GM21619 (cell line): ENCODE data around the gene DOCK1.
"Not testable (repeated sequence)": the region's sequence is repeated elsewhere in the genome, so short reads cannot be mapped to it uniquely, and the experiment has no call there.

Experiments
- ATAC-seq: cut with Tn5 transposase; IDR thresholded peaks from one replicate; pipeline ENCODE4 v1.9.1; 2021; ENCODE audit not compliant: unreplicated experiment

Gene DOCK1

GRCh38 chr10:126904818-126905701 is at the start of gene DOCK1:
DOCK1 (plus strand) TSS chr10:126905428; CDS start chr10:126905518, 90 bp downstream.
- ATAC-seq, result no peak

GRCh38 chr10:126857178-126857806 is 47.9 kb upstream of the DOCK1 start:
- ATAC-seq, result no peak

GRCh38 chr10:126867567-126868365 is 37.5 kb upstream of the DOCK1 start:
- no peak for ATAC-seq

GRCh38 chr10:126868371-126868770 is 36.9 kb upstream of the DOCK1 start:
- ATAC-seq, result no peak

- ATAC-seq, result no peak
Observed at GRCh38 chr10:126872135-126872534, 33.1 kb upstream of the DOCK1 start.

GRCh38 chr10:126872768-126873167 is 32.5 kb upstream of the DOCK1 start:
- no peak for ATAC-seq

- ATAC-seq, result no peak
Observed at GRCh38 chr10:126876456-126876855, 28.8 kb upstream of the DOCK1 start.

GRCh38 chr10:126877390-126877789 is 27.8 kb upstream of the DOCK1 start:
- no peak for ATAC-seq

- no peak for ATAC-seq
Observed at GRCh38 chr10:126878594-126878993, 26.6 kb upstream of the DOCK1 start.

GRCh38 chr10:126880926-126881325 is 24.3 kb upstream of the DOCK1 start:
- ATAC-seq, result no peak

- not testable (repeated sequence) for ATAC-seq
Observed at GRCh38 chr10:126882055-126882454, 23.2 kb upstream of the DOCK1 start.

GRCh38 chr10:126888436-126888835 is 16.8 kb upstream of the DOCK1 start:
- ATAC-seq, result not testable (repeated sequence)

- ATAC-seq, result no peak
Observed at GRCh38 chr10:126889421-126889820, 15.8 kb upstream of the DOCK1 start.

- not testable (repeated sequence) for ATAC-seq
Observed at GRCh38 chr10:126890797-126891196, 14.4 kb upstream of the DOCK1 start.

GRCh38 chr10:126892226-126893175 is 12.7 kb upstream of the DOCK1 start:
- ATAC-seq, result no peak

GRCh38 chr10:126893206-126893605 is 12.0 kb upstream of the DOCK1 start:
- no peak for ATAC-seq

GRCh38 chr10:126893841-126894240 is 11.4 kb upstream of the DOCK1 start:
- no peak for ATAC-seq

- no peak for ATAC-seq
Observed at GRCh38 chr10:126895214-126895781, 9.9 kb upstream of the DOCK1 start.

GRCh38 chr10:126898460-126898859 is 6.8 kb upstream of the DOCK1 start:
- ATAC-seq, result no peak

- not testable (repeated sequence) for ATAC-seq
Observed at GRCh38 chr10:126899529-126899928, 5.7 kb upstream of the DOCK1 start.
